ENCODE results near the gene ALKBH2. TPM values are rescaled to one million over a fixed set of nuclear protein-coding genes. Genes with fewer than 3 reads are reported as not detected.
A peak's percentile ranks its signal among the peaks of the same experiment; 100 is the strongest.

The ALKBH2 gene
- total RNA-seq, 2 donors from 2014 or later = 3.9 to 8.5 TPM

GRCh38 chr12:109097140-109097434, 3.8 kb upstream of the ALKBH2 start:
- no peak for DNase-seq (ENCODE audit: low spot score)
- Histone ChIP-seq H3K27me3 (no peaks in the 10 kb centered on the region), H3K27ac (no peak overlapping the region), H3K4me1 (peaks cover 0 to 32% of the 10 kb centered on the region in 2 donors), H3K36me3 (no peaks in the 10 kb centered on the region), H3K9me3 (no peaks in the 10 kb centered on the region), H3K4me3 (peak overlapping the region in 1 of 2 donors; percentile 77)
- TF ChIP-seq CTCF (IDR thresholded peaks at IDR 0.05) = no peak

DNA sequence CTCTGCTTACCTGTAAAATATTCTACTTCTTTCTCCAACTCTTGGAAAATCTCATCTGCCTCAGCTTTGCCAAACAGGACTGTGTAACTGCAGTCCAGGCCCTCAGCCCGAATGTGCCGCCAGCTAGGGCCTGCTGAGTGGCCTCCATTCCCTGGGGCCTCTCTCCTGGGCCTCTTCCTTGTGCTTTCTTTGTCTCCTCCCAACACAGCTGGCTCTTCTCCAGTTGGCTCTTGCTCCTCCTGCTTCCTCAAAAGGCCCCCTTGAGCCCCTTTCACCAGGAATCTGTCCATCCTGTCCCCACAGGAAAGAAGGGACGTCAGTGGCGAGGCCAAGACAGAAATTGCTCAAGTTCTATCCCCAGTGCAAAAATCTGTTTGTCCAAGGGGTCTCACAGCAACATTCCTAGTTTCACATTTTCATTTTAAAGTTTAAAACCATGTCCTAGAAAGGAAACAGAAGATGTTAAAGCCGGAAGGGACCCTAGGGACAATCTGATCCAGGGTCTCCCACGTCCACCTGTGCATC, 713 bp downstream of the ALKBH2 start:
- no peak for TF ChIP-seq CTCF (IDR thresholded peaks at IDR 0.05)
- H3K27ac ChIP-seq = peak overlapping the region; percentile 49 to 75
- DNase-seq (ENCODE audit: low spot score) = no peak

GRCh38 chr12:109089683-109090082, 3.6 kb downstream of the ALKBH2 start:
- Histone ChIP-seq H3K27me3 (no peaks in the 10 kb centered on the region), H3K9me3 (no peaks in the 10 kb centered on the region), H3K4me1 (peaks cover 0 to 16% of the 10 kb centered on the region in 2 donors), H3K4me3 (no peak overlapping the region), H3K36me3 (peaks cover 42% of the 10 kb centered on the region), H3K27ac (no peak overlapping the region)
- TF ChIP-seq CTCF (IDR thresholded peaks at IDR 0.05) = no peak
- DNase-seq (ENCODE audit: low spot score) = no peak

More for the DNA sequence above, 713 bp downstream of the ALKBH2 start:
- Histone ChIP-seq H3K27me3 (no peaks in the 10 kb centered on the region), H3K9me3 (no peaks in the 10 kb centered on the region), H3K4me1 (peaks cover 0 to 22% of the 10 kb centered on the region in 2 donors), H3K36me3 (peaks cover 14% of the 10 kb centered on the region), H3K4me3 (peak overlapping the region; percentile 47 to 50)

DNA sequence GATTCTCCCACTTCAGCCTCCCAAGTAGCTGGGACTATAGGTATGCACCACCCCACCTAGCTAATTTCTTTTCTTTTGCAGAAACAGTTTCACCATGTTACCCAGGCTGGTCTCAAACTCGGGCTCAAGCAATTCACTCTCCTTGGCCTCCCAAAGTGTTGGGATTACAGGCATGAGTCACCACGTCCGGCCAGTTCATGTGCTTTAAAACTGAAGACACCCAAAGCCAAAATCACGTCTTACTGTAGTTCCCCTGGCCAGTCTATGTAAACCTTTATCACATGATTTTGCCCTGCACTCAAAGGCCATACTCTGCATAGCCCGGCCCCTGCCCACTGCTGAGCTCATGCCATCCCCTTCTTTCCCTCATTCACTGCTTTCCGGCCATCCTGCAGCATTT, 4.5 kb downstream of the ALKBH2 start:
- peaks cover 51% of the 10 kb centered on the region for H3K36me3 ChIP-seq
- no peak for DNase-seq (ENCODE audit: low spot score)
- H3K4me1 ChIP-seq = peaks cover 0 to 16% of the 10 kb centered on the region in 2 donors
- TF ChIP-seq CTCF (IDR thresholded peaks at IDR 0.05) = no peak
- no peak overlapping the region for H3K4me3 ChIP-seq
- no peaks in the 10 kb centered on the region for H3K27me3 ChIP-seq
- no peaks in the 10 kb centered on the region for H3K9me3 ChIP-seq
- H3K27ac ChIP-seq = no peak overlapping the region

GRCh38 chr12:109087250-109087649, 6.0 kb downstream of the ALKBH2 start:
- peaks cover 0 to 5% of the 10 kb centered on the region in 2 donors for H3K4me1 ChIP-seq
- H3K9me3 ChIP-seq = no peaks in the 10 kb centered on the region
- DNase-seq (ENCODE audit: low spot score) = no peak
- no peaks in the 10 kb centered on the region for H3K27me3 ChIP-seq
- H3K4me3 ChIP-seq = no peak overlapping the region
- H3K27ac ChIP-seq = no peak overlapping the region
- H3K36me3 ChIP-seq = peaks cover 66% of the 10 kb centered on the region
- no peak for TF ChIP-seq CTCF (IDR thresholded peaks at IDR 0.05)

GRCh38 chr12:109085590-109085989, 7.7 kb downstream of the ALKBH2 start:
- H3K27ac ChIP-seq = no peak overlapping the region
- DNase-seq (ENCODE audit: low spot score) = no peak
- TF ChIP-seq CTCF (IDR thresholded peaks at IDR 0.05) = no peak
- H3K9me3 ChIP-seq = no peaks in the 10 kb centered on the region
- H3K36me3 ChIP-seq = peaks cover 83% of the 10 kb centered on the region
- H3K4me1 ChIP-seq = no peaks in the 10 kb centered on the region
- no peak overlapping the region for H3K4me3 ChIP-seq
- no peaks in the 10 kb centered on the region for H3K27me3 ChIP-seq

All from right atrium auricular region (tissue), 2 donors.